NOMO-1 (cell line): ENCODE measurements around the gene DRC7.
"Not testable (repeated sequence)": the region's sequence is repeated elsewhere in the genome, so short reads cannot be mapped to it uniquely, and the experiment has no call there.

Experiments used
- DNase-seq, 2 experiments: peaks; one replicate each; lab custom pipeline; 2025; ENCODE audit not compliant: unreplicated experiment in 2 of 2; lab: John Stamatoyannopoulos, UW

DRC7 gene

GRCh38 chr16:57730771-57731730 lies 36.4 kb downstream of the DRC7 start:
- DNase-seq: no peak

- DNase-seq: peak; percentile 13 to 64
Measured at GRCh38 chr16:57732037-57732436, 37.4 kb downstream of the DRC7 start.

GRCh38 chr16:57732714-57733113 lies 38.1 kb downstream of the DRC7 start:
- no peak for DNase-seq

GRCh38 chr16:57734308-57734924 lies 39.8 kb downstream of the DRC7 start:
- no peak for DNase-seq

GRCh38 chr16:57734925-57735754 lies 40.5 kb downstream of the DRC7 start:
- peak; percentile 99 to 100 for DNase-seq

- no peak for DNase-seq
Measured at GRCh38 chr16:57735755-57736418, 41.3 kb downstream of the DRC7 start, which contains the start of gene KATNB1. Gene KATNB1 (plus strand): TSS chr16:57735770. CDS start chr16:57737244, 1,474 bp downstream.

GRCh38 chr16:57736419-57737351 lies 42.1 kb downstream of the DRC7 start:
- peak; percentile 25 to 29 for DNase-seq

- no peak for DNase-seq
Measured at GRCh38 chr16:57738844-57739243, 44.2 kb downstream of the DRC7 start.

- DNase-seq: no peak
Measured at GRCh38 chr16:57739756-57740422, 45.3 kb downstream of the DRC7 start.

- no peak for DNase-seq
Measured at GRCh38 chr16:57740423-57741071, 45.9 kb downstream of the DRC7 start.

GRCh38 chr16:57741660-57742191 lies 47.1 kb downstream of the DRC7 start:
- no peak for DNase-seq

GRCh38 chr16:57742543-57742942 lies 47.9 kb downstream of the DRC7 start:
- DNase-seq: no peak

GRCh38 chr16:57743458-57743857 lies 48.9 kb downstream of the DRC7 start:
- DNase-seq: no peak

- no peak for DNase-seq
Measured at GRCh38 chr16:57743886-57744641, 49.5 kb downstream of the DRC7 start.

- DNase-seq: no peak
Measured at GRCh38 chr16:57744642-57744903, 50.0 kb downstream of the DRC7 start.

- DNase-seq: no peak
Measured at GRCh38 chr16:57745768-57746167, 51.2 kb downstream of the DRC7 start.

GRCh38 chr16:57746316-57746715 lies 51.7 kb downstream of the DRC7 start:
- DNase-seq: not testable (repeated sequence)

- DNase-seq: no peak
Measured at GRCh38 chr16:57747091-57747490, 52.5 kb downstream of the DRC7 start.
